ENCODE data around the gene TLR1.
"Not testable (repeated sequence)": the region's sequence is repeated elsewhere in the genome, so short reads cannot be mapped to it uniquely, and the experiment has no call there.

The TLR1 gene

DNA sequence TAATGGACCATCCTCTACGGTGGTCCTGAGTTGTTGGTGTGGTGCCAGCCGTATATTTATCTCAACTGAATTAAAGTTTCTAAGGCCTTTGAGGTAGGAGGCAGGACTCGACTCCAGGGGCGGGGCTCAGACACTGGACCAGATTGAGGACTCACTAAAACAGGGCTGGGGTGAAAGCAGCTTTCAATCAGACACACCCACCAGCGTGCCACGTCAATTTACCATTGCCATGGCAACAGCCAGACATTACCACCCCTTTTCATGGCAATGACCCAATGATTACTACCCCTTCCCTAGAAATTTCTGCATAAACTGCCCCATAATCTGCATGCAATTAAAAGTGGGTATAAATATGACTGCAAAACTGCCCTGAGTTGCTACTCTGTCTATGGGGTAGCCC, 6.7 kb upstream of the TLR1 start:
- TF ChIP-seq, protein P1, sequence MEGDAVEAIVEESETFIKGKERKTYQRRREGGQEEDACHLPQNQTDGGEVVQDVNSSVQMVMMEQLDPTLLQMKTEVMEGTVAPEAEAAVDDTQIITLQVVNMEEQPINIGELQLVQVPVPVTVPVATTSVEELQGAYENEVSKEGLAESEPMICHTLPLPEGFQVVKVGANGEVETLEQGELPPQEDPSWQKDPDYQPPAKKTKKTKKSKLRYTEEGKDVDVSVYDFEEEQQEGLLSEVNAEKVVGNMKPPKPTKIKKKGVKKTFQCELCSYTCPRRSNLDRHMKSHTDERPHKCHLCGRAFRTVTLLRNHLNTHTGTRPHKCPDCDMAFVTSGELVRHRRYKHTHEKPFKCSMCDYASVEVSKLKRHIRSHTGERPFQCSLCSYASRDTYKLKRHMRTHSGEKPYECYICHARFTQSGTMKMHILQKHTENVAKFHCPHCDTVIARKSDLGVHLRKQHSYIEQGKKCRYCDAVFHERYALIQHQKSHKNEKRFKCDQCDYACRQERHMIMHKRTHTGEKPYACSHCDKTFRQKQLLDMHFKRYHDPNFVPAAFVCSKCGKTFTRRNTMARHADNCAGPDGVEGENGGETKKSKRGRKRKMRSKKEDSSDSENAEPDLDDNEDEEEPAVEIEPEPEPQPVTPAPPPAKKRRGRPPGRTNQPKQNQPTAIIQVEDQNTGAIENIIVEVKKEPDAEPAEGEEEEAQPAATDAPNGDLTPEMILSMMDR (IDR thresholded peaks at IDR 0.05; ENCODE audit: control insufficient read depth, insufficient read depth, low read depth, low read length, missing control alignments), result no peak
- DNase-seq (ENCODE audit: low read depth), result no peak
- H3K4me3 ChIP-seq (ENCODE audit: control insufficient read depth, low read depth, low read length), result no peak overlapping the region

GRCh38 chr4:38807462-38807861, 2.9 kb upstream of the TLR1 start:
- not testable (repeated sequence) for H3K4me3 ChIP-seq (ENCODE audit: control insufficient read depth, low read depth, low read length); DNase-seq (ENCODE audit: low read depth)

GRCh38 chr4:38806251-38806650, 1.7 kb upstream of the TLR1 start:
- not testable (repeated sequence) for H3K4me3 ChIP-seq (ENCODE audit: control insufficient read depth, low read depth, low read length); DNase-seq (ENCODE audit: low read depth)

GRCh38 chr4:38805530-38806145, 1.0 kb upstream of the TLR1 start:
- no peak overlapping the region for H3K4me3 ChIP-seq (ENCODE audit: control insufficient read depth, low read depth, low read length)
- DNase-seq (ENCODE audit: low read depth), result no peak
- TF ChIP-seq, protein P1 (IDR thresholded peaks at IDR 0.05; ENCODE audit: control insufficient read depth, insufficient read depth, low read depth, low read length, missing control alignments), result no peak

DNA sequence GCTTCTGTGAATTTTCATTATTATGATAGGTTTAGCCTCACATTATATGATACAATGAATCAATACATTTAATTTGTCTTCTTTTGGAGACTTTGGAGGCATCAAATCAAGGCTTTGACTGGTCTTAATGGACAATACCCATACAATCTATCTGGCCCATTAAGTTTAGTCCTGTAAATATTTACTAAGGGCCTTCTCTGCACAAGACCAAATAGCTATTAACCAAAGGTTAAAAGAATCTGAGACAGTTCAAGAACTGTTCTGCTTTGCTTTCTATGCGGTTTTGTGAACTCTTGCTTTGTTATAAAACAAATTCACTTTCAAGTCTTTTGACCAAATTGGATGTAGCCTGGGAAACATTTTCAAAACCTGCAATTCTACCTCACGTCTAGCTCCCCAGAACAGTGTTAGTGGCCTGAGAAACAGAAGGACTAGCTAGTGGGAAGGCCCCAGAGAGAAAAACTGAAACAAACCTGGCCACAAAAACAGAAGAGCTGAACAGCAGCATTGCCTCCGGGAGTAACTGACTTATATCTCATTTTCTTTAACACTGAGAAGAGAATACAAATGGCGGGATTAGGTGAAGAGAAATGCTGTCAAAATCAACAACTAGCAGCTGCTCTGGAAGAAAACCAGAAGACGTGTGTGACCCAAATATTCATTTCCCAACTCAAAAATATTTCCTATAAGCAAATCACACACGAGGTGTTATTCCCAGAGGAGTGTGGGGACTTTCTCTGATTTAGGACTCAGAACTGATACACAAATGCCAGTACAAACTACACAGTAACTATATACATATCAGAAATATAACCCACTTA, 548 bp downstream of the TLR1 start:
- DNase-seq (ENCODE audit: low read depth), result no peak
- H3K4me3 ChIP-seq (ENCODE audit: control insufficient read depth, low read depth, low read length), result no peak overlapping the region

DNA sequence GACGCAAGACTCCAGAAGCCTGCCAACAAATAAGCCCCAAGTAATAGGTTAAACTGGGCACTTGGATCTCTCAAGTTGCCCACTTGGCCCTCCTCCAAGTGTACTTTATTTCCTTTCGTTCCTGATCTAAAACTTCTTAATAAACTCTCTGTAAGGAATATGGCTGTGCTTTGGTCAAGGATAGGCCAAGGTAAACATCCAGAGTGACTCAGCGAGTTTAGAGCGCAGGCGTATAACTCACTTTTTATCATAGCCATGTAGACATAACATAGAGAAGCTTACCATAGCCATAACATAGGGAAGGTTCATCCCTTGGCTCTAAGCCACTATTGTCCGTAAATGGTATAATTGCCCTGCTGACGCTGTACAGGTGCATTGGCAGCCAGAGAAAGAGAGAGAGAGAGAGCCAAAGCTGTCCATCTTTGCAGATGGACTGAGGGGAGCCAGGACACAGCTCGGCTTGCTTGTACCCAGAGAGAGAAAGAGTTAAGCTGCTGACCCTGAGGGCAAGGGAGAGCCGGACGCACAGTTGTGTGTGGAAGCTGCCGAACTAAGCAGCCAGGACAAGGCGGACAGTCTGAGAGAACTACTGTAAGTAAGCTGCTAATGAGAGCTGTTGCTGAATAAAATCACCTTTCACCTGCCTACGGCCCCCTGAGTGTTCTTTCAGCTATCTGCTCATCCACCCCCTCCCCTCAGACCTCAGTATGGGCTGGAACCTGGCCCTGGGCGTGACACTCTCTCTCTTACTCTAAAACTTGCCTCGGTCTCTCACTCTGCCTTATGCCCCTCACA, 1.8 kb downstream of the TLR1 start:
- no peak overlapping the region for H3K4me3 ChIP-seq (ENCODE audit: control insufficient read depth, low read depth, low read length)
- TF ChIP-seq, protein P1 (IDR thresholded peaks at IDR 0.05; ENCODE audit: control insufficient read depth, insufficient read depth, low read depth, low read length, missing control alignments), result no peak
- no peak for DNase-seq (ENCODE audit: low read depth)

More for the DNA sequence above, 548 bp downstream of the TLR1 start:
- TF ChIP-seq, protein P1 (IDR thresholded peaks at IDR 0.05; ENCODE audit: control insufficient read depth, insufficient read depth, low read depth, low read length, missing control alignments), result no peak

DNA sequence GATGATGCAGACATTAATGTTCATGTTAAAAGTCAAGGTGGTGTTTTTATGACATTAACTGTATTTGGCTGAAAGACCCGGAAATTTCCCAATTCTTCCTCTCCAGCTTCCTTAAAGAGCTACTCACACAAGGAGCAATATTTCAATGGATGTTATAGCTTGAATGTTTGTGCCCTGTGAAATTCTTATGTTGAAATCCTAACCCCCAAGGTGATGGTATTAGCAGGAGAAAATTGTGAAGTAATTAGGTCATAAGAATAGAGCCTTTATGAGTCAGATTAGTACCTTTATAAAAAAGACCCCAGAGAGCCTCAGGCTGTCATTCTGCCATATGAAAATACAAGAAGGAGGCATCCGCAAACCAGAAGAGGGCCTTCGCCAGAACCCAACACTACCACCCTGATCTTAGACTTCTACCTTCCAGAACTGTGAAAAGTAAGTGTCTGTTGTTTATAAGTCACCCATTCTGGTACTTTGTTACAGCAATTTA, 3.6 kb downstream of the TLR1 start:
- DNase-seq (ENCODE audit: low read depth), result no peak
- TF ChIP-seq, protein P1 (IDR thresholded peaks at IDR 0.05; ENCODE audit: control insufficient read depth, insufficient read depth, low read depth, low read length, missing control alignments), result no peak
- H3K4me3 ChIP-seq (ENCODE audit: control insufficient read depth, low read depth, low read length), result no peak overlapping the region

Measured in AG09309 (cell line).